Suprapubic skin (tissue), 4 donors: ENCODE data around the gene C16orf82. TPM values are rescaled to one million over a fixed set of nuclear protein-coding genes. Genes with fewer than 3 reads are reported as not detected.

Experiments used
- DNase-seq, 2 donors: peaks; one replicate each; pipeline ENCODE4 v3.0.0-alpha.2; 2019; ENCODE audit warnings: low spot score in 2 of 2
- H3K27ac ChIP-seq: fragments of 200-600 bp; sonication (generic); one replicate; pipeline ENCODE4 v1.5.1; 2019
- H3K27me3 ChIP-seq: fragments of 200-600 bp; sonication (generic); one replicate; pipeline ENCODE4 v1.5.1; 2019
- H3K36me3 ChIP-seq: fragments of 200-600 bp; sonication (generic); one replicate; pipeline ENCODE4 v1.5.1; 2019
- H3K4me1 ChIP-seq: fragments of 200-600 bp; sonication (generic); one replicate; pipeline ENCODE4 v1.5.1; 2019
- H3K4me3 ChIP-seq: fragments of 200-600 bp; sonication (generic); one replicate; pipeline ENCODE4 v1.5.1; 2019; ENCODE audit warnings: mild to moderate bottlenecking
- H3K9me3 ChIP-seq: fragments of 200-600 bp; sonication (generic); one replicate; pipeline ENCODE4 v1.5.1; 2019
- EP300 ChIP-seq: sonication (generic); formaldehyde crosslinking; IDR thresholded peaks from one replicate; pipeline ENCODE4 v1.6.1; 2017; ENCODE audit warnings: antibody characterized with exemption
- POLR2A ChIP-seq, 2 donors: fragments of 450-650 bp; IDR thresholded peaks; one replicate each; pipeline ENCODE4 v1.6.1; 2017; ENCODE audit warnings: antibody characterized with exemption in 2 of 2, mild to moderate bottlenecking in 2 of 2, moderate library complexity in 2 of 2
- POLR2AphosphoS5 ChIP-seq, 3 donors: sonication (generic); formaldehyde crosslinking; IDR thresholded peaks; one replicate each; pipeline ENCODE4 v1.6.1; 2017; ENCODE audit warnings: antibody characterized with exemption in 3 of 3
- WGBS: methylation state at CpG from one replicate; pipeline ENCODE4 v1.1.5; 2018; 5-methylcytosine and 5-hydroxymethylcytosine counted together
- total RNA-seq, 4 donors: library from RNA; depleted of rRNA; stranded (reverse); fragments of >200 nt; gene quantifications; one replicate each; pipeline ENCODE4 v1.1.0, GENCODE V29; 2016
- TF ChIP-seq, protein P1 (sequence below), 2 donors: fragments of 200-600 bp in 1 of 2; fragments of 450-650 bp in 1 of 2; sonication (generic) in 1 of 2; IDR thresholded peaks; one replicate each; pipeline ENCODE4 v1.5.1; 2016 to 2019; ENCODE audit warnings: antibody characterized with exemption in 2 of 2, mild to moderate bottlenecking in 1 of 2, moderate library complexity in 1 of 2

C16orf82 gene
- total RNA-seq, 4 donors from 2014 or later = not detected

DNA sequence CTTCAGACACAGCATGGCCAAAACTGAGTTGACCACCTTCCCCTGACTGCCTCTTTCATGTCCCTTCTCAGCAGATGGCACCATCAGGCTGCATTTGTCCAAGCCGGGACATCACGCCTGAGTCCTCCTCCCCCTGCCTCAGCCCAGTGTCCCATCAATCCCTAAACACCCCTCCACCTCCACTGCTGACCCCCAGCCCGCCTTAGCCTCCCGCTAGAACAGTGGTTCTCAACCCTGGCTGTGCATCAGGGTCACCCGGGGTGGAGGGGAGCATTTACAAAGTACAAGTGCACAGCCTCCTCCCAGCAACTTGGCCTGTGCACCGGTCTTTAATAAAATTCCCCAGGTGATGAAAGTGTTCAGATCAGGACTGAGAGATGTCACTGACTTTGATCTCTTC is 4.0 kb downstream of the C16orf82 start:
- DNase-seq = peak in 1 of 2 donors; percentile 72
- TF ChIP-seq POLR2AphosphoS5 (IDR thresholded peaks at IDR 0.05) (no peak), POLR2A (IDR thresholded peaks at IDR 0.05) (no peak), EP300 (no peak)
- TF ChIP-seq, protein P1, sequence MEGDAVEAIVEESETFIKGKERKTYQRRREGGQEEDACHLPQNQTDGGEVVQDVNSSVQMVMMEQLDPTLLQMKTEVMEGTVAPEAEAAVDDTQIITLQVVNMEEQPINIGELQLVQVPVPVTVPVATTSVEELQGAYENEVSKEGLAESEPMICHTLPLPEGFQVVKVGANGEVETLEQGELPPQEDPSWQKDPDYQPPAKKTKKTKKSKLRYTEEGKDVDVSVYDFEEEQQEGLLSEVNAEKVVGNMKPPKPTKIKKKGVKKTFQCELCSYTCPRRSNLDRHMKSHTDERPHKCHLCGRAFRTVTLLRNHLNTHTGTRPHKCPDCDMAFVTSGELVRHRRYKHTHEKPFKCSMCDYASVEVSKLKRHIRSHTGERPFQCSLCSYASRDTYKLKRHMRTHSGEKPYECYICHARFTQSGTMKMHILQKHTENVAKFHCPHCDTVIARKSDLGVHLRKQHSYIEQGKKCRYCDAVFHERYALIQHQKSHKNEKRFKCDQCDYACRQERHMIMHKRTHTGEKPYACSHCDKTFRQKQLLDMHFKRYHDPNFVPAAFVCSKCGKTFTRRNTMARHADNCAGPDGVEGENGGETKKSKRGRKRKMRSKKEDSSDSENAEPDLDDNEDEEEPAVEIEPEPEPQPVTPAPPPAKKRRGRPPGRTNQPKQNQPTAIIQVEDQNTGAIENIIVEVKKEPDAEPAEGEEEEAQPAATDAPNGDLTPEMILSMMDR (IDR thresholded peaks at IDR 0.05) = no peak
- Histone ChIP-seq H3K27me3 (peaks cover 6% of the 10 kb centered on the region), H3K27ac (no peak overlapping the region), H3K4me1 (no peaks in the 10 kb centered on the region), H3K36me3 (no peaks in the 10 kb centered on the region), H3K4me3 (no peak overlapping the region), H3K9me3 (no peaks in the 10 kb centered on the region)
- WGBS = 87% methylated on average over 6 of the region's 6 CpGs

GRCh38 chr16:27073733-27074132 is 7.0 kb downstream of the C16orf82 start:
- Histone ChIP-seq H3K36me3 (no peaks in the 10 kb centered on the region), H3K9me3 (no peaks in the 10 kb centered on the region), H3K27ac (no peak overlapping the region), H3K4me3 (no peak overlapping the region), H3K27me3 (no peaks in the 10 kb centered on the region), H3K4me1 (no peaks in the 10 kb centered on the region)
- TF ChIP-seq EP300 (no peak), POLR2A (IDR thresholded peaks at IDR 0.05) (no peak), POLR2AphosphoS5 (IDR thresholded peaks at IDR 0.05) (no peak)
- TF ChIP-seq, protein P1 (IDR thresholded peaks at IDR 0.05) = no peak
- DNase-seq = peak; percentile 30 to 56
- WGBS = 84% methylated on average over 11 of the region's 11 CpGs

GRCh38 chr16:27080895-27081294 is 14.2 kb downstream of the C16orf82 start:
- peaks cover 29% of the 10 kb centered on the region for H3K27me3 ChIP-seq
- no peak for TF ChIP-seq EP300
- TF ChIP-seq, protein P1 (IDR thresholded peaks at IDR 0.05) = peak in 1 of 2 donors; percentile 24

DNA sequence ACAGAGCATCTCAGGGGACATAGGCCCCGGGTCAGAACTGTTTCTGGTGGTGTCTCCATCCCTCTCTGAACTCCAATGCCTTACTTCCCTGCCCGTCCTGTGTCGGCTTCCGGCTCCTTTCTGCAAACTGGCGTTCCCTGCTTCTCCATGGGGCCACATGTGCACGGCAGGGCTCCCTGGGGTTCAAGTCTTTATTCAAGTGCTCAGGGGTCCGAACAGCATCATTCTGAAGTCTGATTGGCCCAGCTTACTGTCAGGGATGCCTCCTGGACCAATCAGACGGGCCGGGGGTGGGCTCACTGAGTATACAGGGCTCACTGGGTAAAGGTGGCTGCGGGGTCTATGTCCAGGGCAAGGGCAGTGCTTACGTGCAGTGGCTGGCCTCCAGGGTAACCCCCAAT is 17.1 kb downstream of the C16orf82 start:
- Histone ChIP-seq H3K9me3 (no peaks in the 10 kb centered on the region), H3K4me3 (no peak overlapping the region), H3K4me1 (no peaks in the 10 kb centered on the region), H3K36me3 (no peaks in the 10 kb centered on the region), H3K27me3 (peaks cover 33% of the 10 kb centered on the region), H3K27ac (no peak overlapping the region)
- TF ChIP-seq POLR2AphosphoS5 (IDR thresholded peaks at IDR 0.05) = no peak
- TF ChIP-seq, protein P1 (IDR thresholded peaks at IDR 0.05) = no peak
- DNase-seq = peak in 1 of 2 donors; percentile 30
- 51% methylated on average over 9 of the region's 11 CpGs for WGBS

More at GRCh38 chr16:27080895-27081294, 14.2 kb downstream of the C16orf82 start:
- Histone ChIP-seq H3K9me3 (no peaks in the 10 kb centered on the region), H3K4me3 (no peak overlapping the region), H3K27ac (no peak overlapping the region), H3K36me3 (no peaks in the 10 kb centered on the region), H3K4me1 (no peaks in the 10 kb centered on the region)
- no peak for DNase-seq
- 19% methylated on average over 4 of the region's 4 CpGs for WGBS

DNA sequence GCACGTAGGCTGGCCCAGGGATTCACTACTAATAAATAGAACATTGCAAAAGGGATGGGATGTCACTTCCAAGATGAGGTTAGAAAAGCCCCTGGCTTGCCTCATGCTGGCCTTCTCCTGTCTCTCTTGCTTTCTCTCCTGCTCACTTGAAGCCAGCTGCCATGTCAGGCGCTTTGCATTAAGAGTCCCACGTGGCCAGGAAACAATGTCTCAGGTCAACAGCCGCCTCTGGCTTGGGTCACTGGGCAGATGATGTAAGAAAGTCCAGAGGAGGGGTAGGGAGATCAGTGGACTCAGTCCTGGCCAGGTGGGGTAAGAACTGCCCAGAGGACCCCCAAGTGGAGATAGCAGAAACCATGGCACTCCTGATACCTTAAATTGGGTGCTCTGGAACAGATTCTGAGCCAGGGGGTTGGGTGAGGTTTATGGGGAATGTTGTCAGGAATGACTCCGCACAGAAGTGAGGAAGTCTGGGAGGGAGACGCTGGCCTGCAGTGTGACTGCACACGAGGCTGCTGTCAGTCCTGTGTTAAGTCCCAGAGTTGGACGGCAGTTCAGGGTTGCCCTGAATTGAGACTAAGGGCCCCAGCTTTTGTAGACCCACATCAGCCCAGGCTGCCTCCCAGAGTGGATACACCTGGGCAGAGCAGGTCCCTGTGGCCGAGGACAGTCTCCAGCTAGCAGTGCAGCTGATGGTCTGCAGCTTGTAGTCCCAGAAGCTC is 17.7 kb downstream of the C16orf82 start:
- TF ChIP-seq EP300 (no peak), POLR2AphosphoS5 (IDR thresholded peaks at IDR 0.05) (no peak), POLR2A (IDR thresholded peaks at IDR 0.05) (no peak)
- TF ChIP-seq, protein P1 (IDR thresholded peaks at IDR 0.05) = no peak
- Histone ChIP-seq H3K9me3 (no peaks in the 10 kb centered on the region), H3K36me3 (no peaks in the 10 kb centered on the region), H3K4me3 (no peak overlapping the region), H3K27ac (no peak overlapping the region), H3K4me1 (no peaks in the 10 kb centered on the region), H3K27me3 (peaks cover 30% of the 10 kb centered on the region)
- DNase-seq = peak in 1 of 2 donors; percentile 22
- 71% methylated on average over 7 of the region's 9 CpGs for WGBS
